Measurements from ENCODE around the gene EFHC2. TPM values are rescaled to one million over a fixed set of nuclear protein-coding genes. Genes with fewer than 3 reads are reported as not detected.

The EFHC2 gene
- total RNA-seq, 1 donor from 2014 or later = not detected

DNA sequence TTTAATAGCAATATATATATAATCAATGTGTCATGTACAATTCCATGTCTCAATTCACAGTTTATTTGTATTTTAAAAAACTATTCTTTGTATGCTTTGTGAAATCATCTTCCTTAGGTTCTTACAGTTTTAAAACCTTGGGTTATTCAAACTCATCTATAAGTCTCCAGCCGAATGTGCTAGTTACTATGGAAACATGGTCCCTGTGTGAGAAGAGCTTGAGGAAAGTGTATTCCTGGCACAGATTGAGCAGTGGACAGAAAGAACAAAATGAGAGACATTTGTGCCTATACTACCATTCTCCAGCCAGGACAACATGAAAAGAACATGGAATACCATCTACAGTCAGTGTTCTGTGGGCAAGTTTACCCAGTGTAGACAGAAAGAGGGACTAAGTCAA lies 103.4 kb downstream of the EFHC2 start:
- Mint-ChIP-seq H3K27ac (no peak overlapping the region), H3K4me3 (no peak overlapping the region), H3K36me3 (ENCODE audit: low read depth) (no peaks in the 10 kb centered on the region), H3K4me1 (peaks cover 5% of the 10 kb centered on the region), H3K27me3 (no peaks in the 10 kb centered on the region), H3K9me3 (no peaks in the 10 kb centered on the region)
- ChIA-PET CTCF (no interaction called here), POLR2A (no interaction called here)
- TF ChIP-seq, protein P1, sequence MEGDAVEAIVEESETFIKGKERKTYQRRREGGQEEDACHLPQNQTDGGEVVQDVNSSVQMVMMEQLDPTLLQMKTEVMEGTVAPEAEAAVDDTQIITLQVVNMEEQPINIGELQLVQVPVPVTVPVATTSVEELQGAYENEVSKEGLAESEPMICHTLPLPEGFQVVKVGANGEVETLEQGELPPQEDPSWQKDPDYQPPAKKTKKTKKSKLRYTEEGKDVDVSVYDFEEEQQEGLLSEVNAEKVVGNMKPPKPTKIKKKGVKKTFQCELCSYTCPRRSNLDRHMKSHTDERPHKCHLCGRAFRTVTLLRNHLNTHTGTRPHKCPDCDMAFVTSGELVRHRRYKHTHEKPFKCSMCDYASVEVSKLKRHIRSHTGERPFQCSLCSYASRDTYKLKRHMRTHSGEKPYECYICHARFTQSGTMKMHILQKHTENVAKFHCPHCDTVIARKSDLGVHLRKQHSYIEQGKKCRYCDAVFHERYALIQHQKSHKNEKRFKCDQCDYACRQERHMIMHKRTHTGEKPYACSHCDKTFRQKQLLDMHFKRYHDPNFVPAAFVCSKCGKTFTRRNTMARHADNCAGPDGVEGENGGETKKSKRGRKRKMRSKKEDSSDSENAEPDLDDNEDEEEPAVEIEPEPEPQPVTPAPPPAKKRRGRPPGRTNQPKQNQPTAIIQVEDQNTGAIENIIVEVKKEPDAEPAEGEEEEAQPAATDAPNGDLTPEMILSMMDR (IDR thresholded peaks at IDR 0.05) = no peak
- DNase-seq (no peak), ATAC-seq (ENCODE audit: low read depth) (no peak)
- intact Hi-C loops (cut with micrococcal nuclease) = no loop called here

DNA sequence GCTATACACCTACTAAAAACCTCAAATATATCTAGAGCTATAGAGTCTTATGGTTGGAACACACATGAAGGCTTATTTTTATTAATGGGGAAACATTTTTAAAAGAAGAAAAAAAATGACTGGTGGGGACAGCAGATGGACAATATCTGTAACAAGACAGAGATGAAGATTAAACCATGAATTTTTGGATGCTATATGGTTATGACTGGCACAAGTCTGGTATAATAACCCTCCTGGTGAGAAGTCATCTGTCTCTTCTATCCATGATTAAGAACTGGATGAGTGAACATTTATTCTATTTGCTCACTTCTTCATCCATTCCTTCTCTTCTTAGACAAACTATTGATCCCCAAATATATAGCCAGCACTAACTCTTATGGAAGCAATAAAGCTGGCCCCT lies 104.4 kb downstream of the EFHC2 start:
- CTCF ChIA-PET = no interaction called here
- Mint-ChIP-seq H3K4me3 (no peak overlapping the region), H3K27me3 (no peaks in the 10 kb centered on the region), H3K36me3 (ENCODE audit: low read depth) (no peaks in the 10 kb centered on the region), H3K4me1 (peaks cover 5% of the 10 kb centered on the region), H3K9me3 (no peaks in the 10 kb centered on the region), H3K27ac (no peak overlapping the region)
- ATAC-seq (ENCODE audit: low read depth) (no peak), DNase-seq (no peak)
- POLR2A ChIA-PET = no interaction called here
- TF ChIP-seq, protein P1 (IDR thresholded peaks at IDR 0.05) = no peak
- intact Hi-C loops (cut with micrococcal nuclease) = no loop called here

- ATAC-seq (ENCODE audit: low read depth) (no peak), DNase-seq (no peak)
- intact Hi-C loops (cut with micrococcal nuclease) = no loop called here
- TF ChIP-seq, protein P1 (IDR thresholded peaks at IDR 0.05) = no peak
- no peaks in the 10 kb centered on the region for H3K27me3 Mint-ChIP-seq
- ChIA-PET CTCF (no interaction called here), POLR2A (no interaction called here)
- H3K9me3 Mint-ChIP-seq = no peaks in the 10 kb centered on the region
- H3K4me1 Mint-ChIP-seq = no peaks in the 10 kb centered on the region
- H3K4me3 Mint-ChIP-seq = no peak overlapping the region
- H3K27ac Mint-ChIP-seq = no peak overlapping the region
- no peaks in the 10 kb centered on the region for H3K36me3 Mint-ChIP-seq (ENCODE audit: low read depth)
These were observed 107.9 kb downstream of the EFHC2 start for GRCh38 chrX:44235534-44235933.

DNA sequence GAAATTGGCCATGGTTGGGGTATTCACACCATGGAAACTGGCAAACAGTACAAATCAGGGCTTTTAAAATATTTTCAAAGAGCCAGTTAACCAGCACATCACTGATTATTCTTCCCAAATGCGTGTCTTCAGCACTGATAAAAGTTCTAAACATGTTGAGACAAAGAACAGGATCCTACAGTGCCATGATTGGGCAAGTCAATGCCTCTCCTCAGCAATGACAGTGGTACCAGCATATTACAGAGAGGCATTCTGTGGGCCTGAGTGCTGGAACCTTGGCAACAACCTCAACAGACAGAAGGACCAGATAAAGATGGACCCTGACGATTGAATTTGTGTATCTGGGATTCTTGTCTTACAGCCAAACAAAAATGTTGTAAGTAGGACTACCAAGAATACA lies 108.9 kb downstream of the EFHC2 start:
- Mint-ChIP-seq H3K27ac (no peak overlapping the region), H3K4me1 (no peaks in the 10 kb centered on the region), H3K27me3 (no peaks in the 10 kb centered on the region), H3K4me3 (no peak overlapping the region), H3K36me3 (ENCODE audit: low read depth) (no peaks in the 10 kb centered on the region), H3K9me3 (no peaks in the 10 kb centered on the region)
- ATAC-seq (ENCODE audit: low read depth) (no peak), DNase-seq (no peak)
- intact Hi-C loops (cut with micrococcal nuclease) = no loop called here
- TF ChIP-seq, protein P1 (IDR thresholded peaks at IDR 0.05) = no peak
- ChIA-PET CTCF (no interaction called here), POLR2A (no interaction called here)

DNA sequence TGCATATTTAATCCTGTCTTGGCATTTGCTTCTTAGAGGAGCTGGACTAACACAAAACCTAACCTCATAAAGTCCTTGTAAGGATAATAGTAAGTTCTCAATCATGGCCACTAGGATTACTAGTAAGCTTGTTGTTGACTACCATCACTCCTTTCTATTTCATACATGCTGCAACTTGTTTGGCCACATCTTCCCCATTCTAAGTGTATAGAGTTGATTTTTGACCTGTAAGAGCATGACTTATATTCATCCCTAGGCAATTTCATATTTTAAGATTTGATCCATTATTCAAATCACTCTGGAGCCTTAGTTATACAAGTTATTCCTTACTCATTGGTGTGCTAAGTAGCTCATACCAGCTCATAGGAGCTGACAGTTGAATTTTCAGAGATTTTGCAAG lies 109.4 kb downstream of the EFHC2 start:
- no peaks in the 10 kb centered on the region for H3K4me1 Mint-ChIP-seq
- H3K27ac Mint-ChIP-seq = no peak overlapping the region
- intact Hi-C loops (cut with micrococcal nuclease) = no loop called here
- no peak overlapping the region for H3K4me3 Mint-ChIP-seq
- POLR2A ChIA-PET = no interaction called here
- no peak for ATAC-seq (ENCODE audit: low read depth)
- DNase-seq = no peak
- H3K36me3 Mint-ChIP-seq (ENCODE audit: low read depth) = no peaks in the 10 kb centered on the region
- CTCF ChIA-PET = no interaction called here
- H3K9me3 Mint-ChIP-seq = no peaks in the 10 kb centered on the region
- no peaks in the 10 kb centered on the region for H3K27me3 Mint-ChIP-seq
- TF ChIP-seq, protein P1 (IDR thresholded peaks at IDR 0.05) = no peak
